ENCODE measurements around the gene RANBP10. TPM values are rescaled to one million over a fixed set of nuclear protein-coding genes. Genes with fewer than 3 reads are reported as not detected.

The RANBP10 gene
- total and polyA plus RNA-seq, 2 of the 13 experiments (the other 11 are each of a cell fraction or from before 2014, with no cell fraction given), result 9.2 to 22.7 TPM

GRCh38 chr16:67842509-67843342 lies 36.4 kb upstream of the RANBP10 start (continued):
- TF ChIP-seq RELA (CRISPR knock-in tag; IDR thresholded peaks at IDR 0.05) (no peak), SMAD1 (CRISPR knock-in tag; IDR thresholded peaks at IDR 0.05; ENCODE audit: borderline replicate concordance, low read depth) (no peak; the same call in 1 of the 2 replicates), ZNF136 (CRISPR knock-in tag; IDR thresholded peaks at IDR 0.05; ENCODE audit: low read depth) (peak; percentile 24; the same call in 1 of the 2 replicates), HMGXB4 (CRISPR knock-in tag; IDR thresholded peaks at IDR 0.05; ENCODE audit: borderline replicate concordance in 1 of 2, low read depth in 1 of 2) (peak; percentile 60 to 86), ZNF761 (CRISPR knock-in tag; conservative IDR thresholded peaks at IDR 0.05) (peak; percentile 68; the same call in 1 of the 2 replicates), ZNF672 (CRISPR knock-in tag; IDR thresholded peaks at IDR 0.05) (no peak; the same call in 1 of the 2 replicates), TAF1 (CRISPR knock-in tag; IDR thresholded peaks at IDR 0.05) (peak; percentile 59; the same call in 1 of the 2 replicates), ZNF570 (CRISPR knock-in tag; IDR thresholded peaks at IDR 0.05; ENCODE audit: borderline replicate concordance) (no peak), ZBTB4 (CRISPR knock-in tag; IDR thresholded peaks at IDR 0.05; ENCODE audit: borderline replicate concordance) (peak; percentile 54; the same call in 1 of the 2 replicates), ZZZ3 (CRISPR knock-in tag; IDR thresholded peaks at IDR 0.05; ENCODE audit: borderline replicate concordance) (peak; percentile 63; the same call in 1 of the 2 replicates), ZNF207 (IDR thresholded peaks at IDR 0.05; ENCODE audit: borderline replicate concordance) (no peak), HDAC2 (CRISPR knock-in tag; IDR thresholded peaks at IDR 0.05) (no peak; the same call in 1 of the 2 replicates), STAT5B (CRISPR knock-in tag; IDR thresholded peaks at IDR 0.05) (no peak), ZNF430 (CRISPR knock-in tag; IDR thresholded peaks at IDR 0.05) (no peak; the same call in none of the 2 replicates), ZNF160 (CRISPR knock-in tag; IDR thresholded peaks at IDR 0.05) (no peak), ZNF879 (CRISPR knock-in tag; IDR thresholded peaks at IDR 0.05) (0 out of 2 replicates have a peak, but pooled peaks have one; percentile 16), ZNF12 (CRISPR knock-in tag; IDR thresholded peaks at IDR 0.05) (peak; percentile 39; the same call in 1 of the 2 replicates), DDIT3 (CRISPR knock-in tag; IDR thresholded peaks at IDR 0.05) (no peak), ZNF709 (CRISPR knock-in tag; IDR thresholded peaks at IDR 0.05) (no peak), SRF (IDR thresholded peaks at IDR 0.05; ENCODE audit: low read depth, low read length) (no peak), ZNF547 (CRISPR knock-in tag; IDR thresholded peaks at IDR 0.05) (peak; percentile 82; the same call in 1 of the 2 replicates), ZNF460 (CRISPR knock-in tag; IDR thresholded peaks at IDR 0.05; ENCODE audit: borderline replicate concordance) (no peak), PRMT3 (CRISPR knock-in tag; IDR thresholded peaks at IDR 0.05; ENCODE audit: borderline replicate concordance, low read depth) (no peak), ZKSCAN5 (CRISPR knock-in tag; IDR thresholded peaks at IDR 0.05) (no peak)

All from HepG2 (cell line).